ENCODE results near the gene PIK3CD.

GRCh38 chr1:9603307-9603706 lies 48.2 kb upstream of the PIK3CD start:
- TF ChIP-seq CTCF (conservative IDR thresholded peaks at IDR 0.05), result no peak
- no peak for TF ChIP-seq EZH2 (IDR thresholded peaks at IDR 0.05; ENCODE audit: low read depth)

Data from PC-9 (cell line).